ENCODE data around the gene CLDN24. TPM values are rescaled to one million over a fixed set of nuclear protein-coding genes. Genes with fewer than 3 reads are reported as not detected.

Gene CLDN24
- total RNA-seq, 1 donor from 2014 or later: not detected

- H3K4me3 ChIP-seq (ENCODE audit: low read depth, low read length): no peak overlapping the region
- TF ChIP-seq, protein P1, sequence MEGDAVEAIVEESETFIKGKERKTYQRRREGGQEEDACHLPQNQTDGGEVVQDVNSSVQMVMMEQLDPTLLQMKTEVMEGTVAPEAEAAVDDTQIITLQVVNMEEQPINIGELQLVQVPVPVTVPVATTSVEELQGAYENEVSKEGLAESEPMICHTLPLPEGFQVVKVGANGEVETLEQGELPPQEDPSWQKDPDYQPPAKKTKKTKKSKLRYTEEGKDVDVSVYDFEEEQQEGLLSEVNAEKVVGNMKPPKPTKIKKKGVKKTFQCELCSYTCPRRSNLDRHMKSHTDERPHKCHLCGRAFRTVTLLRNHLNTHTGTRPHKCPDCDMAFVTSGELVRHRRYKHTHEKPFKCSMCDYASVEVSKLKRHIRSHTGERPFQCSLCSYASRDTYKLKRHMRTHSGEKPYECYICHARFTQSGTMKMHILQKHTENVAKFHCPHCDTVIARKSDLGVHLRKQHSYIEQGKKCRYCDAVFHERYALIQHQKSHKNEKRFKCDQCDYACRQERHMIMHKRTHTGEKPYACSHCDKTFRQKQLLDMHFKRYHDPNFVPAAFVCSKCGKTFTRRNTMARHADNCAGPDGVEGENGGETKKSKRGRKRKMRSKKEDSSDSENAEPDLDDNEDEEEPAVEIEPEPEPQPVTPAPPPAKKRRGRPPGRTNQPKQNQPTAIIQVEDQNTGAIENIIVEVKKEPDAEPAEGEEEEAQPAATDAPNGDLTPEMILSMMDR (conservative IDR thresholded peaks at IDR 0.05; ENCODE audit: low read depth, low read length): no peak
- DNase-seq (ENCODE audit: low read depth): no peak
Observed at GRCh38 chr4:183360161-183360919, 38.1 kb upstream of the CLDN24 start.

DNA sequence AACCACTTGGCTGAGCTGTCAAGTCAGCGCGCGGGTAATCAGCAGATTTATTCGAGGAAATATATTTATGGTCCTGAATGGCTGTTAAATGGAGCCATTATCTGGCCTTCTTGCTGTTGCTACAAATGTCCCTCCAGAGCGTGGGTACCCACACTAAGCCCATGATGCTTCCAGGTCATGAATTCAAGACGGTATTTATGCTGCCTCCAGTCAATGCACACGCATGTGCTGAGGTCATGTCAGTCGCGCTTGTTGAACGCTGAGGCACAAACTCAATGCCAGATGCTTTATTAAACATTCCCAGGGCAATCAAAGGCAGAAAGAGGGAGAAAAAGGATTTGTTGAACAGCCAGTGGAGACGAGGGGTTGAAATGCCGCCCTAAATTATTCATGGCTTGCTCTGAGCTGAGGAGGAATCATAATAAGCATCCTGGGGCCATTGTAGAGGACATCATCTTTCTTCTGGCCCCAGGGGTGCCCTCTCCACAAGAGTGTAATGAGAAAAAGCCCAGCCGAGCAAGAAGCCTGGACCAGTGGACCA is 36.1 kb upstream of the CLDN24 start:
- no peak overlapping the region for H3K4me3 ChIP-seq (ENCODE audit: low read depth, low read length)
- no peak for DNase-seq (ENCODE audit: low read depth)
- TF ChIP-seq, protein P1 (conservative IDR thresholded peaks at IDR 0.05; ENCODE audit: low read depth, low read length): no peak

- no peak overlapping the region for H3K4me3 ChIP-seq (ENCODE audit: low read depth, low read length)
- DNase-seq (ENCODE audit: low read depth): no peak
- TF ChIP-seq, protein P1 (conservative IDR thresholded peaks at IDR 0.05; ENCODE audit: low read depth, low read length): no peak
Observed at GRCh38 chr4:183356931-183357675, 34.9 kb upstream of the CLDN24 start.

GRCh38 chr4:183356173-183356830 is 34.1 kb upstream of the CLDN24 start:
- no peak overlapping the region for H3K4me3 ChIP-seq (ENCODE audit: low read depth, low read length)
- TF ChIP-seq, protein P1 (conservative IDR thresholded peaks at IDR 0.05; ENCODE audit: low read depth, low read length): no peak
- no peak for DNase-seq (ENCODE audit: low read depth)

DNA sequence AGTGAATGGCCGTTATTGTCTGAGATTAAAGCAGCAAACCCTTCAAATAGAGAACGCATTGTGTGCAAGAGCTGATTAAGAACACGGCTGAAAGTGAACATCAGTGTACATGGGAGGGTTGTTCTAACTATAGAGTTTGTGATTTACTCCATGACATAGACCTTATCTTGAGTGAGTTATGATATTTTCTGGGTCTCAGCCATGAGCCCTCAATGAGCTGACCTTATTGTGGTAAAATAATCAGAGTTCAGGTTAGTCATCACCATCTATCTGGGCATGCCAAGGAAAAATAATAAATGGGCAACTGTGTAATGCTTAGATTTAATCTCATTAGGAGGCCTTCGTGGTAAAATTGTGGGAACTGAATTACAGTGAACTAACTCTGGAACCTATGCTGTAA is 33.2 kb upstream of the CLDN24 start:
- TF ChIP-seq, protein P1 (conservative IDR thresholded peaks at IDR 0.05; ENCODE audit: low read depth, low read length): no peak
- no peak for DNase-seq (ENCODE audit: low read depth)
- H3K4me3 ChIP-seq (ENCODE audit: low read depth, low read length): no peak overlapping the region

DNA sequence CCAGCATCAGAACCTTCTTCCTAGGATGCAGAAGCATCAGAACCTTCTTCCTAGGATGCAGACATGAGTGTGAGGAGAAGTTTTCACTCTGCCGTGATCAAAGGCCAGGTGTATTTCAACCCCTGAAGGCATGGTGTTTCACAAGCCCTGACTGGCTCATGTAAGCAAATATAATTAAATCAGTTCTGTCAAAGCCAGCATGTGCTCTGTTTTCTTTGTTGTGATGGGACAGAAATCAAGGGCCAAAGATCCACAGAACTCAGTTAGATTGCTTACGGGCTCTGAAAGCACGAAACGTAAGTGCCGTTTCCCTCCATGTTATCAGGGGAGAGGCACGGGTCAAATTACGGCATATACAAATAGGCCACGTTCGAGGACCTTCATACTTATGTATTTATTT is 32.0 kb upstream of the CLDN24 start:
- no peak for DNase-seq (ENCODE audit: low read depth)
- no peak overlapping the region for H3K4me3 ChIP-seq (ENCODE audit: low read depth, low read length)
- TF ChIP-seq, protein P1 (conservative IDR thresholded peaks at IDR 0.05; ENCODE audit: low read depth, low read length): no peak

Data from epithelial cell of proximal tubule (primary cell).